C1 segment of cervical spinal cord (tissue), 14 donors: Measurements from ENCODE around the gene ME3.
A peak's percentile ranks its signal among the peaks of the same experiment; 100 is the strongest.

Experiments used
- DNase-seq, 14 donors: peaks; one replicate each; lab custom pipeline; 2025; lab: John Stamatoyannopoulos, UW

The ME3 gene

DNA sequence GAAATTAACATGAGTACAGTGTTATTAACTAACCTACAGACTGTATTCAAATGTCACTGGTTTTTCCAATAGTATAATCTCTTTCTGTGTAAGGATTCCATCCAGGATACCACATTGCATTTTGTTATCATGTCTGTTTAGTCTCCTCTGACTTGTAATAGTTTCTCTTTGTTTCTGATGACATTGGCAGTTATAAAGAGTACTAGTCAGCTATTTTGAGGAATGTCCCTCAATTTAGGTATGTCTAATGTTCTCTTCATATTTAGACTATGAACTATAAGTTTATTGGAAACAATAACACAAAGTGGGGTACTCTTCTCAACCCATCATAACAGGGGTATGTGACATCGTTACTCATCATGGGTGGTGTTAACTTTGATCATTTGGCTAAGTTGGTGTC, 20.3 kb upstream of the ME3 start:
- no peak for DNase-seq

DNA sequence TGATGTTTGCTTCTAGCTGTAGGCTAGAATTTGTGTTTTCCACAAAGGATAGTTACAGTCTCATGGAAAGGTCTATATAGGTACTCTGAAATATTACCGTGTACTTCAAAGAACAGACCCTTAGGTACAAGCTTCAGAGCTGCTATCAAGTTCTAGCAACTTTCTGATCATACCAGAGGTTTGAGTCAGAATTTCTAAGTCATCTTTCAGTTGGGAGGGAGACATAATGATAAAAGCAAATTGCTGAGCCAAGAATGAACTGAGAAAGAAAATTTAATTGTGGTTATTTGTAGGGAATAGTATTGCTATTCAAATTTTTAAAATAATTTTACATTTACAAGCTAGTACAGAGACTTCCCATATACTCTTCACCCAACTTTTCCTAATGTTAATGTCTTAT, 19.9 kb upstream of the ME3 start:
- DNase-seq = no peak

DNA sequence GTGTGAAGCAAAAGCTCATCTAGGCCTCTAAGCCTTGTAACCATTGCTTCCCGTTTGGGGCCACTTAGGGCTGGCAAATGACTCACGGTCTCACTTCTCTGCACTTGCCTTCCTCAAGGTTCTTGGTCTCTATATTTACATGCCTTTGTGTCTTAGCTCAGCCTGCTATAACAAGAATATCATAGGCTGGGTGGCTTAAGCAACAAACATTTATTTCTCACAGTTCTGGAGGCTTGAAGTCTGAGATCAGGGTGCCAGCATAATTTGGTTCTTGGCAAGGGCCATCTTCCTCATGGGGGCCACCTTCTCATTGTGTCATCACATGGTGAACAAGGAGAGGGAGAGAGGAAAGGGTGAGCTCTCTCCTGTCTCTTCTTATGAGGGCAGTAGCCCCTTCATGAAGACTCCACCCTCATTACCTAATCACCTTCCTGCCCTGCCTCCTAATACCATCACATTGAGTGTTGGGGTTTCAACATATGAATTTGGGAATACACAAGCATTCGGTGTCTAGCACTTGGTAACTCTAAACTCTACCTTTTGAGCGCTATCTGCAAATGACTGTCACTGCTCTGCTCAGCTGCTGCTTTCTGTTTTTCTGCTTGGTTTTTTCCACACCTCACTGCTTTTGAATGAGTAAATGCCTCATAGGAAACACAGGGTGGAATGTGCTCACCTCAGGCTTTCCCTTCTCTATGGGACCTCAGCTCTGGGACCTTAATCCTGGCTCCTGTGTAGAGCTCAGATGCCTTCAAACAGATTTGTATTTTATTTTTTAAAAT, 16.2 kb upstream of the ME3 start:
- DNase-seq = no peak

DNA sequence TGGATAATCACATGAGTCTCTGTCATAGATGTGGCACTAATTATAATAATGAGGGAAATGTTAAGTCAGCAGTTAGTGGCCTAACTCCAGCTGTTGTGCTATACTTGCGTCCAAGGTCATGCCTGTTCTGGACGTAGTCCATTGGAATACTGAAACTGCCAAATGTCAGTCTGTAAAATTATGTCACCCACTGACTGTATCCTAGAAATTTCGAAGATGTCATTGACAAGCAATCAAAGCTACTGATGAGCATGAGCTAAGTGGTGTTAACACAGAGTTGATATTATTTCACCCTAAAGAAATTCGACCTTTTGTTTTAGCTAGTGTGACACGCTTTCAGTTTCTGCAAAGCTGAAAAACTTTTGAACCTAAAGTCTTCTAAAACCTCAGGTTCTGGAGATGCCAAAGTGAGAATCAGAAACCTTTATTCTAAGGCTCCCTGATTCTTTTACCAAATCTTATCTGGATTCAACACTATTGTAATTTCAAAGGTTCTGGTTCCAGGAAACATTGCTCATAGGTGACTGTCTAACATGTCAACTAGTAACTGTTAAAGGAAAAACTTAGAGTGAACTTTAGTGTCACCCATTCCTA, 14.9 kb upstream of the ME3 start:
- DNase-seq = no peak

DNA sequence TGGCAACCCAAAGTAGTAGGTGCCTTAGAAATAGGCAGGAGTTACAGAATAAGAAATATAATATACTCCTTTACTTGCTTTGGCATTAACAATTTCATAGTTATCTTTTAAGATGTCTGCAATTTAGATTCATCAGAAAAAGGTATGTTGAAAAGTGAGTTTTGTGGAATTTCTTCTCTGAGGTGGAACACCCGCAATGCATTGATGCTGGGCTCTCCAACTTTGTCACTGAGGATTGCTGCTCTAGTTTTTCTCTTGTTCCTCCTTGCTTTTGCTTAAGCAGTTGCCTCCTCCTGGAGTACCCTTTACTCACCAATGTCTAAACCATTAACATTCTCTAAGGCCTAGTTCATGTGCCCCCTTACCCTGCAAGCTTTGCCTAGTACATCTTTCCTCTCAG, 14.1 kb upstream of the ME3 start:
- no peak for DNase-seq

DNA sequence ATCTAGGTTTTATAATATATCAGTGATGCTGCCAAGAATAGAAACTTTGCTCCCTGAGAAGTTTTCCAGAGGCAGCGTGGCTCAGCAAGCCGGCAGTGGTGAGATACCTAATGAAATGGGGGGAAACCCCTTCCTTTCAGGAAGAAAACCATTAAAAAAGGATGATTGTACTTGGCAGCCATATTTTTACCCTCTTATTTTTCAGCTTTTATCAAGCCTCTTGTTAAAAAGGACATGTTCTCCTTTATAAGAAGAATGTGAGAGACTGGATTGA, 9.0 kb upstream of the ME3 start:
- DNase-seq = no peak

DNA sequence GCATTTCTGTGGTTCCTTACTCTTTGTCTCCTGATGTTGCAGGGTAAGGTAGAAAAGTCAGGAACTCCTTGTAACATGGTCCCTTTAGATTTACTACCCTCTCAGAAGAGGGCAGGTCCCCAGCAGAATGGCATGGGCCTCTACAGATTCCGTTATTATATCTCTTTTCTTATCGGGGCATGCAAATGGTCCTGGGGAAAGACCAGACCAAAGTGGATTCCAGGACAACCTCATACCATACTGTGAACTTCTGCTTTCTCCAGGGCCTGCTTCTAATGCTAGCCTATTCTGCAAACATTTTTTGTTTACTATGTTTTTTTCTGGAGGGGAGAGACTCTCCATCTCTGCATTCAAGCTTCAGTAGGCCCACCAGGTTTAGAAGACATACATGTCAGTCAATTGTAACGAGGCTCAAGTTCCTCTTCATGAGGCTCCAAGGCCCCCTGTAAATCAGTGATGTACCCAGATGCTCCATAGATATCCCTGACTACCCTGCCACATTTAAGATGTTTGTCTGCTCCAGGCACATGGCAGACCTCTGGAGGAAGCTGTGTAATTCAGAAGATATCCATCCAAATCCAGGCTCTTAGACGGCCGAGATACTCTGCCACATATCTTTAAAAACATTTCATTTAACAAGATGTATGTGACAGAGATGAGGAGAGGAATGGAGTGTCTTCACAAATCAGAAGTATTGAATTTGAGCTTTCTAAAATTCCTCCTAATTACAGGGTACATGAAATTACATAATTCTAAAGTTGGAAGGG, 8.5 kb upstream of the ME3 start:
- no peak for DNase-seq

DNA sequence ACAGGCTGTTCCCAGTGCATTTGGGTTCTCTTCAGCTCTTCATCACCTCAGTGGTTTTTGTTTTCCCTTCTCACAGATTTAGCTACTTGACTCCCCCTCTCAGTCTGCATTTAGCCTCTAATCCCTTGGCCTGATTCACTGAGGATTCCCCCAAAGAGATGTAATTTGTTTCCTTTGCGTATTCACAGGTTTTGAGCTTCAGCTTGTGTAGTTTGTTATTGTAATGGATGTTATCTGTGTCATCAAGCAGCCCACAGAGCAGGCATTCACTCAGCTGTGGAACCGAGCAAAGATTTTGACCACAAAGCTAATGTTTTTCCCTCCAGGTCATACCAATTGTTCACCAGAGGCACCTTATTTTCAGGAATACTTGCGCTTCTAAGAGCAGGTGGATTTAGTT, 6.4 kb upstream of the ME3 start:
- no peak for DNase-seq

DNA sequence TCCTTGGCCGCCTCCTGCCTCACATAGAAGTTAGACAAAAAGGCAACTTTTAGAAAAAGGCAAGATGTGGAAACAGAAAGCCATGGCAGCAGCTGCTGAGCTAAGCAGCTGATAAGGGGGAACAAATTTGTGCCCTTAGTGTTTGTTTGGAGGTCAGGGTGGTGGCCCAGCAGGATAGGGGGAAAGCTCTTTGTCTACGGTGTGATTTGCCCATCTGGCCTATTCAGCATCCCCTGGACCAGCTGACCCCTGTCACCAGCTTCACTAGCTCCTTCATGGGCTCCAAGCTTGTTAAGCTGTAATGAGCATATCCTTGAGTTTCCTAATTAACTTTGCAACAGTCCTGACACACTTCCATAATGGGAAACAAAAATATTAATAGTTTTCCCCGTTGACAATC, 5.9 kb upstream of the ME3 start:
- DNase-seq = no peak

DNA sequence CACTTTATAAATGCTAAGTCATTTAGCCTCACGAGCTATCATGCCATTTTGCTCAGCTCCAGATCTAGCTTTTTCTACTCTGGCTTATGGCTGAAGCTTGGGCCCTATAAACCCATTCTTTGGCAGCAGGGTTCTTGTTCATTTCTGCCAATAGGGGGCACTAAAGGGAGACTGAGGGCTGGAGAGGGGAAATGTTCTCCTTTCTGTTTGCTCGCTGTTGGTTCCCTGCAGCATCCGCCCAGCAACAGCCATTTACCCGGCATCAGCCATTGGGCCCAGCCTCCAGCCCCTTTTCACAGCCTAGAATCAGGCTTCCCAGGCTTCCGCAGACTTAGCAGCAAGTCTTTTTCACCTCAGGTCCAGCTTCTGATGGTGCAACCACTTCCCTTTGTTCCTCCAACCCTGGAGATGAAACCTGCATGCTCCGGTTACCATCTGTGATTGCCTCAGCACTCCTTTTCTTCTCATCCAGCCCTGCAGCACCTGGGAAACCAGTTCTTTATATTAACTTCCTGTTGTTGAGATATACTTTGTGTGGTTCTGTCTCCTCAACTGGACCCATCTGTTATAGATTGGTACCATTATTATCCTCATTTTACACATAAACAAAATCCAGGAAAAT, 4.2 kb upstream of the ME3 start:
- no peak for DNase-seq

DNA sequence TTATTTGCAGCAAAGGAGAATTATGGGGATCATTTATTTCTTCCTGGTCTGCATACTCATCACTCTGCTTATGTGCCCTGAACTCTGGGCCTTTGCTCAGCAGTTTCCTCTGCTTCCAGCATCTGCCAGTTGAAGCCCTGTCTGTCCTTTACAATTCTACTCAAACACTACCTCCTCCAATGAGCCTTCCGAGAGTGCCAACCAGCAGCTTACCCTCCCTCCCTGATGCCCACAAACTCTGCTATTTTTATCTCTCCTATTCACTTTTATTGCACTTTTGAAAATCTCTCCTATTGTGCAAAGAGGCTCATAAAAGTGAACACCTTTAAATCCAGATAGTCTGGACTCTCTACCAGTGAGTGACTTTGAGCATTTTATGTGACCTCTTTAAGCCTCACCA, 3.6 kb upstream of the ME3 start:
- DNase-seq = no peak

DNA sequence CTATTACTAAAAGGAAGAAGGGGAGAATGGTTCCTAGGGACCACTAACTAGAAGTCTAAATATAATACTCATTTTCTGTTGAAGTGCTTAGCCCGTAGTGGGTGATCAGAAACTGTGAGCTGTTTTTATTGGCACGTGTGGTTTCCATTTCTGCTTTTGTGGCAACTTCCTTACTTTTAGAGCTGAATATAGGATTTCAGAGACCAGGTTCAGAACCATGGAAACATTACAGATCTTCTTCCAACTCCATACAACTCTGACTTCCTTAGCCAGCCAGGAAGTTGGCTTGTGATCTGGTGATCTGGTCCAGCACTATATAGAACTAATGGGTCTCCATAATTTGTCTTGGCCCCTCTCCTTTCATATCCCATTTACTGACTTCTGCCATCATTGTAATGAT, 2.6 kb upstream of the ME3 start:
- DNase-seq = no peak

DNA sequence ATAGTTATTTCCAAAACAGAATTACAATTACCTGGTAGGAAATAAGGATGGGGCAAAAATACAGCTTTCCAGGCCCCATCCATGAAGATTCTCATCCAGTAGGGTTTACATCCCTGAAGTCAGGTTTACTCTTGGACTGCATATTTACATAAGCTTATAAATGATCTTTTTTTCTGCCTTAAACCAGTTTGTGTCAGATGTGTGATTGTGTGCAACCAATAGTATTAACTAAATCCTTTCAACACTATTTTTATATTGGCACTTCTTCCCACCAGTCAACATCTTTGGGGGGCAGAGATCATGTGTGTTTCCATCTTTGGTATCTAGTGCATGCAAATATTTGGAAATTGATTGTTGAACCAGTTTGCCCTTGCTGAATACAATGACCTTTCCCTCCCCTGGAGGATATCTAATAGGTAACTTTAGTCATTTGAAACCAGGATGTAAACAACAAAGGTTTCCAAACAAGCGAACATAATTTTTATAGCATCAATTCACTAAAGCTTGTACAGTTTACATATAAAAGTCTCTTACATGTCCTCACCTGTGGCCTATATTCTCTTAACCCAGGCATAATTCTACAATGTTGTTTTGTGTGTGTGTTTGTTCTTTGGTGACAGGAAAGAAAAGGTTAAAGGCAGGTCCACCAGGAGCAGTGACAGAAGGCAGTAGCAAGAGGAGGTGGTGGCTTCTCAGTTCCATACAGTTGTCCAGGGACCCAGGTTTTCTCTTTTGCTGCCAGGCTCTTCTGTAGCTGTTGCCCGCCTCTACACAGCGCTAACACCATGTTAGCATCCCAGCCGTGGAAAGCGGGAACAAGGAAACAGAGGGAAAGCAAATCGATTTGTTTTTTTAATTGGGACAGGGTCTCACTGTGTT, 1.7 kb upstream of the ME3 start:
- DNase-seq = no peak

DNA sequence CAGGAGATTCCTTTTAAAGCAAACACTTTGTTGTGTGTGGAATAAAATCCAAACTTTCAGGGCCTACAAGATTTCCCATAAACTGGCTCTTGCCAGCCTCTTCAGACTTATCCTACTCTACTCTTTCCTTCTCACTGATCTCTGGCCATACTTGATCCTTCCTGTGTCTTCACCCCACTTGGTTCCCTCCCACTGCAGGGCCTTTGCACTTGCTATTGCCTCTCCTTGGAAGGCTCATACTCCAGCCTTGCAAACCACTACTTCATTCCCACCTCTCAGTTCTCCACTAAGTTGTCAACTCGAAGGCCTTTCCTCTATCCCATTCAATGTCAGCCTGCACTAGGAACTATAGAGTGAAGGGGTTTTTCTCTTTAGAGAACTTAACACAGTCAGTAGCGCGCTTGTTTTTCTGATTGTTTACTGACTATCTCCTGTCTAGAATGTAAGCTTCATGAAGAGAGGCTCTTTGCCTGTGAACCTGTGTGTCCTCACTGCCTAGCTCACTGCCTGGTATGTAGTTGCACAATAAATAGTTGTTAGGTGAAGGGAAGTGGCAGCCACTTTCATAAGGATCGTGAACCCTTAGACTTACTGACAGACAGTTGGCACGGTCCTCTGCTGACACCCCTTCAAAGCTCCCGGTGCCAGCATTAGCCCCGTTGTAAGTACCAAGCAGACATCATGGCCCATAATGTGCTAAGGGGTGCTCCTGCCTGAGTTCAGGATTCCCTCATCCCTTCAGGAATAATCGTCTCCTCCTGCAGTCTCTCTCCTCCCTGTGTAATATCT, 833 bp upstream of the ME3 start:
- DNase-seq = no peak

DNA sequence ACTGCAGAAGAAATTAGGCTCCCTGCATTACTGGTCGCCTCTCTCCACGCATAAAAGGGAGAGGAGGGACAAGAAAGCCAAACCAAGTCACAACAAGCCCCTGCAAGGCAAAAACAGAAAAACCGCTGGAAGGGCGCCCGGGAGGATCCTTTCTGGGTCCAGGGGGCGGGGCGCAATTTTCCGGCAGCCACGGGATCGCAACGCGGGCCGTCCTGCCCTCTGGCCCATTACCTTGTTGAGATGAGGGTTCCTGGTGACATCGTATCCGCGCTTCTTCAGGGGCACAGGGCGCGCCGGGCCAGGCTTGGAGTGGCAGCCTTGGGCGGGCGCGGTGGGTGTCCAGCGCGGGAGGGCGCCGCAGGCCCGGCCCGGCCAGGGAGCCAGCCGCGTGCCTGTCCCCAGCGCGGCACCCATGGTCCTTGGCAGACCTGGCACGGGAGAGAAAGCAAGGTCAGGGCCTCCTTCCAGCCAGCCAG, 847 bp downstream of the ME3 start:
- DNase-seq = peak in 11 of 14 donors; percentile 30 to 75 (median 54)

DNA sequence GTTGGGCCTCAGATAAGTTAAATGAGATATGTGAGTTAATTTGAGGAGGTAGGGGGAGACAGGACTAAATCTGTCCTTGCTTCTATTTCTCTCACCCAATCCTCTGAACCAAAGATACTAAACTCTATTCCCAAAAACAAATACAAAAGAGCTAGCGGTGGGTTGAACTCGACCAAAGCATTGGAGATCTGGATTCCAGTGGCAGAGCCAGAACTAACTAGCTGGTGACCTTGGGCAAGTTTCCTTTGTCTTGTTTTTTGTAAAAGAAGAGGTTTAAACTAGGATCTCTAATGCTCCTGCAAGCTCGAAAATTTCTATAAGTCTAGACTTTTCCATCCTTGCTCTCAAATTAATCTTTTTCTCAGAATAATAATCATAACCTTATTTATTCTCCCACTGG, 1.5 kb downstream of the ME3 start:
- peak in 1 of 14 donors; percentile 31 for DNase-seq

DNA sequence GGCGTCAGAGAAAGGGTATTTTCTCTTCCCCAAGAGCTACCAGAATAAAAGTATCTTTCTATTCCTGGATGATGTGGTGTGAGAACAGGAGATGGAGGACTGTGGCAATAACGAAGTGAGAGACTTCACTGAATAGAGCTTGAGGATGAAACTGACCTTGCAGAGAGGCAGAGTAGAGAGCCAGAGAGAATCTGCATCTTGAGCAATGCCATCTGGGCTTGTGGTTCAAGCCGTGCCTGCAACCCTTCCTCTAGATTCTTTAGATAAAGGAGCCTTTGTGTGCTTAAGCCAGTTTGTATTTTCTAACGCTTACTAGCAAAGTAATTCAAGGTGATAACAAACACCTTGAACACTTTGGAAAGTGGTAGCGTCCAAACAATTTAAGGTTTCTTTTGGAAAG, 2.2 kb downstream of the ME3 start:
- peak in 1 of 14 donors; percentile 31 for DNase-seq

DNA sequence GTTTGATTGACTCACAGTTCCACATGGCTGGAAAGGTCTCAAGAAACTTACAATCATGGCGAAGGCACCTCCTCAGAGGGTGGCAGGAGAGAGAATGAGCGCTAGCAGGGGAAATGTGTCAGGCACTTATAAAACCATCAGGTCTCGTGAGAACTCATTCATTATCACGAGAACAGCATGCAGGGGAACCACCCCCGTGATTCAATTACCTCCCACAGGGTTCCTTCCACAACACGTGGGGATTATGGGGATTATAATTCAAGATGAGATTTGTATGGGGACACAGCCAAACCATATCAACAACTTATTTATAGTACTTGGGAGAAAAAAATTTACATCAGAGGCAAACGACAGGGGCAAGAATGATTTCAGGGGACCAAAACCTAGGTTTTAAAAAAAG, 3.0 kb downstream of the ME3 start:
- DNase-seq = peak in 1 of 14 donors; percentile 11

DNA sequence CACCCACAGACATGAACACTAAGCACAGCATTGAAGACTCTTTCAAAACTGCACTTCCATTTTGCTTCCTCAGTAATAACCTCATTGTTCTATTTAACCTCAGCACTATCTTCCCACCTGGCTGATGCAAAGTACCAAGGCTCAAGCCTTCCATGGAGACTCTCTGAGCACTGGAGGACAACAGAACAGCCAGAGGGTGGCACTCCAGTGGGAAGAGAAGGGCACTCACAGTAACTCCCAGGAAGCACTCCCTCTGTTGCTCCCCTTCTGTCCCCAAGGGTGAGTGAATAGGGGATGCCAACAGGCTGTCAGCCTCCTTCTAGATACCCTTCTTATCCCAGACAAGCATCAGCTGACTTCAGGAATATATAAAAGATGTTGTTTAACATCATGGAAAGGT, 3.5 kb downstream of the ME3 start:
- peak in 1 of 14 donors; percentile 2 for DNase-seq

DNA sequence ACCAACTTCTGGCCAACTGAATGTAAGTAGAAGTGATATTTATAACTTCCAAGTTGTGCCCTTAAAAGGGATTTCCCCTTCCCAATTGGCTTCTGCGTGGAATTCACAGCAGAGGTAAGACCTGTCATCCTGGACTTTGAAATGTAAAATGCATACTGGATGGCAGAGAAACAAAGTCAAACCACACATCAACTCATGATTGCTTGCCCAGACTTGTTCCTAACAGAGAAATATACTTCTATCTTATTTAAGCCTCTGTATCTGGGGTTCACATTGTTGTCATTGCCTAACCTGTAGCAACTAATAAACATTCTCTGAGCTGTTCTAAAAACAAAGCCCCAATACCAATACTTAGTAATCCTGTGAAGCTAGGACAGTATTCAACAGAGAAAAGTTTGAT, 6.2 kb downstream of the ME3 start:
- DNase-seq = no peak

DNA sequence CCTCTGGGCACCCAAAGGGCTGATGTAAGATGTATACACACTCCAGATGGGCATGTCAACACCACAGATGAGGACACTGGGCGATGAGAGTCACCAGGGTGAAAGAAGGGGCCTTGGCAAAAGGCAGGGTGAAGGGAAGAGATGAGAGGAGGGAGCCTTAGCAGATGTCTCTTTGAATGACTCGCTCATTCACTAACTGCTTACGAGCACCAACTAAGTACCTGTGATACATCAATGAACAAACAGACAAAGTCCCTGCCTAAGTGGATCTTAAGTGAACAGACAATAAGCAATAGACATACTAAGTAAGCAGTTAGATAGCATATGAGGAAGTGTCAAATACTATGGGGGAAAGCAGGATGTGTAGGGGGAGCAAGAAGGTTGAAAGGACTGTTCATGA, 7.5 kb downstream of the ME3 start:
- DNase-seq = no peak
